Ramos (cell line): ENCODE results near the gene PUM1.

Source experiments
- in situ Hi-C: fragments of 300-500 bp; cut with MboI; formaldehyde crosslinking; loops from one replicate; pipeline ENCODE4 v1.14.3; 2022; ENCODE audit warnings: low sequenced_read_pairs; ENCODE audit not compliant: unreplicated experiment

Gene PUM1

DNA sequence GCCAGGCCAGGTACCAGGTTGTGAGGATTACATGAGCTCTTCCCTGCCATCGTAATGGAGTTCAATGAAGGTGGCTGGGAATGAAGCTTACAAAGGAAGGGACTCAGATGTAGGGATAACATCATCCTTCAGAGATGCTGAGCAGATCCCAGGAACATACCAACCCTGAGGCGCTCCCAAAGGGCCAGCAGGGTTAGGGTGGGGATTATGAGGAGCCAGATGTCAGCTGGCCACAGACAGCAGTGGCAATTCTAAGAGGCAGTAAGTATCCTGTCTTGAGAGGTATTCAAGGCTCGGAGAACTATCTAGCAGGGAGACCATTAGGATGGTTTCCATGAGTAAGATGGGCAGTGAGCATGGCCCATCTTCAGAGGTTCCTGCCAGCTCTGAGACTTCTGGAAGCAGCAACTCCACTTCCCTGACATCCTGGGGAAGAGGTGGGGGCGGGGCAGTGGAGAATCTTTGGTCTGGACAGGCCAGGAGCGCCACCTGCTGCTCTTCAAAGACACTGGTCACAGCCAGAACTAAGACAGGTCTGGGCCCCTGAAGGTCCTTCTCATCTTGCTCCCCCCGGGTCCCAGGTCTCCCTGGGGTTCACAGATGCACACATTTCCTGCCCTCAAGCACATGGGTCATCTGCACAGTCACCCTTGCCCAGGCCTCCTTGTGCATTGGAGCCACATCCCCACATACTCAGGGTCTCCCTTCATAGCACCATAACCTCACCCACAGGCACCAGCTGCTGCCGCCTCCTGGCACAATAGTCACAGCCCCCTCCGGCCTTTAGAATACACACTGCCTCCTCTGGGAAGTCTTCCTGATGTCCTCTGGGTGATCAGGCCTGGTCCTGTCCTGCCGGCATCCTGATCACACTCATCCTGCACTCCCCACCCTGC is 154.2 kb downstream of the PUM1 start:
- in situ Hi-C loops: loop anchor here (5.0 kb wide), 2 partner anchors 109 to 189 kb away; partner anchors contain the start of gene MATN1

DNA sequence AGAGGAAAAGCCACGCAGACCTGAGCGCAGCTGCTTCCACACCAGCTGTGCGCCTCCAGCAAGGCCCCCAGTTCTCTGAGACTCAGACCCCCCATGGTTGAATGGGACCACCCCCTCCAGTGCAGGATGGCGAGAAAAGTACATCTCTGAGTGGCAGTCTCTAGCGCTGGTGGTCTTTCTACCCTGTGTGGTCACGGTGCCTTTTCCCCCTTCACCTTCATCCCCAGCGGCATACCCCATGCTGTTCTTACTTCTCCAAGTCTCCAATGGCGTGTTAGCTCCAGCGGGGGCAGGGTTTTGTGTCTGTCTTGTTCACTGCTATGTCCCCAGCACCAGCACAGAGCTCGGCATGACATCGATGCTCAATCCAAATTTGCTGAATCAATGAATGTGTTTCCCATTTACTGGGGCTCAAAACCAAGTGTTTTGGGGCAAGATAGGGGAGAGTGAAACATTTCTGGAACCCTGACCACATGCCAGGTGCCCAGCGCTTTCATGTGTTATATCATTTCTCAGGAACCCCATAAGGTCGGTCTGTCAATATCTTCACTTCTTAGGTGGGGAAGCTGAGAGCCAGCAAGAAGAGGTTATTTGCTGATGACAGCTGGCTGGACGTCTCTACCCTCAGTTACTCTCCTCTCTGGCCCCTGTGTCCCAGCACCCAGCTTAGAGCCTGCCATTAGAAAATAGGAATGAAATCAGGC is 156.0 kb downstream of the PUM1 start:
- in situ Hi-C loops: loop anchor here (5.0 kb wide), 2 partner anchors 107 to 187 kb away; partner anchors contain the start of gene MATN1

DNA sequence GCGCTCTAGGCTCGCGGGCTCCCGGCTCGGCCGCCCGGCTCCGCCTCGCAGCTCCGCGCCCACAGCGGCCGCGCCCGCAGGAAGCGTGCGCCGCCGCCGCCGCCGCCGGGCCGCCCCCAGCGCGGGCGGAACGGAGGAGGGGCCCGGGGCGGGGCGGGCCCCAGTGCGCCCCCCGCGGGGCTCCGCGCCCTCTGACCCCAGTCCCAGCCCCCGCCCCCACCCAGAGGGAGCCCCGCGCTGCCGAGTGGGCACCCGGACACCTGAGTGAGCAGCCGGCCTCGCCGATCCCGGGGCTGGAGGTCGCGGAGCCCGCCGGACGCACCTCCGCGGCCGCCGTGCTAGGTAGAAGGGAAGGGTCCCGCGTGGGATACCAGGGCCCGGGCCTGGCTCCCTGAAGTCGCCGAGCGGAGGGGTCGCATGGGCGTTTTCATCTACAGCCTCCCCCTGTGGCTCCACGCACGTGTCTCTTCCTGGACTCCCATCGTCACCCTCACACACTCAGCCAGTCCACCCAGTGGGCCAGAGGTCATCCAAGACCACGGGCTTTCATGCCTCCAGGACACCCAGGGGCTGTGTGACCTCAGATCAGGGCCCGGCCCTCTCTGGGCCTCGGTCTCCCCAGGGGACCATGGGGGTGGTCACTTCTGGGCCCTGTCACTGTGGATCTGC is 156.7 kb downstream of the PUM1 start, which contains the start of gene SDC3:
Gene SDC3, minus strand, starts transcription at position 63 of the 669 bp plus-strand sequence. CDS start 172 bp downstream, outside the sequence.
- in situ Hi-C loops: no loop called here

DNA sequence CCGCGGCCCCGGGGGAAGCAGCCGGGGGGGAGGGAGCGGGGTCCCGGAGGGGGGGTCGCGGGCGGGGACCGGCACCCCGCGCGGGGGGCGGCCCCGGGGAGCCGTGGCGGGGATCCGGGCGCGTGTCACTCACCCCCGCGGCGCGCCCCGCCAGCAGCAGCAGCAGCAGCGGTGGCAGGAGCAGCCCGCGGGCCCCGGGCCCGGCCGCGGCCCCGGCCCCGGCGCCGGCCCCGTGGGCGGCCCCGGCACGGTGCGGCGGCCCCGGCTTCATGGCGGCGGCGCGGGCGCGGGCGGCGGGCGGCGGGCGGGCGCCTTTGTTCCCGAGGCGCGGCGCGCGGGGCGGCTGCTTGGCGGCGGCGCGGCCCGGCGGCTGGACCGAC is 157.2 kb downstream of the PUM1 start:
- in situ Hi-C loops: no loop called here

DNA sequence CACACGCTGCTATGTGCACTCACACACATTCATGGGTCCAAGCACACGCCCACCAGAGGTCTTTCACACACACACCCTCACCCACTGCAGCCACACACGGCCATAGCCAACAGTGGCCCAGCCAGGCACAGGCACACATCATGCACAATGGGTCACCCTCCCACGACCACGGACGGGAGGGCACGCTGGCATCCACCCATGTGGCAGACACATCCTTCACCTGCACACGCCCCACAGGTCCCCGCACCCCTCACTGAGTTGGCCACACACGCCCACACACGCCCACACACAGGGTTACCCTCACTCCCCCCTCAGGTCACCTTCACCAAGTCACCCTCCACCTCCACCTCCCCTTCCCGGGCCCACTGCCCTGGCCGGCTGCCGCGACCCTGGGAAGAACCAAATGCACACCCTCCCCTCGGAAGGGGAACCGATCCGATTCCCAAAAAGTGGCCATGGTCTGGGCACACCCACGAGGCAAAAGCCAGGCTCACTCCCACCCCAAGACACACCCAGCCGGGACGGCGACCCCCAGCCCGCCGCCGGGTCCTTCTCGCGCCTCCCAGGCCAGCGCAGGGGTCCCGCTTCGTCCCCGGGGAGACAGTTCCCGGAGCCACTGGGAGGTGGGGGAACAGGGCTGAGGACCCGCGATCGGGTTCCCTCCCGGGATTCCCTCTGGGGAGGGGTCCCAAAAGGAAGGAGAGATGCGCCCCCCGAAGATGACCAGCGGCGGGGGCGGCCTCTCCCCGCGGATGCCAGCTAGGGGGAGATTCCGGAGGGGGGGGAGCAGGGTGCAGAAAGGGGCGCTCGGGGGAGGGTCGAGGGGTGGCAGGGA is 157.8 kb downstream of the PUM1 start:
- in situ Hi-C loops: no loop called here

DNA sequence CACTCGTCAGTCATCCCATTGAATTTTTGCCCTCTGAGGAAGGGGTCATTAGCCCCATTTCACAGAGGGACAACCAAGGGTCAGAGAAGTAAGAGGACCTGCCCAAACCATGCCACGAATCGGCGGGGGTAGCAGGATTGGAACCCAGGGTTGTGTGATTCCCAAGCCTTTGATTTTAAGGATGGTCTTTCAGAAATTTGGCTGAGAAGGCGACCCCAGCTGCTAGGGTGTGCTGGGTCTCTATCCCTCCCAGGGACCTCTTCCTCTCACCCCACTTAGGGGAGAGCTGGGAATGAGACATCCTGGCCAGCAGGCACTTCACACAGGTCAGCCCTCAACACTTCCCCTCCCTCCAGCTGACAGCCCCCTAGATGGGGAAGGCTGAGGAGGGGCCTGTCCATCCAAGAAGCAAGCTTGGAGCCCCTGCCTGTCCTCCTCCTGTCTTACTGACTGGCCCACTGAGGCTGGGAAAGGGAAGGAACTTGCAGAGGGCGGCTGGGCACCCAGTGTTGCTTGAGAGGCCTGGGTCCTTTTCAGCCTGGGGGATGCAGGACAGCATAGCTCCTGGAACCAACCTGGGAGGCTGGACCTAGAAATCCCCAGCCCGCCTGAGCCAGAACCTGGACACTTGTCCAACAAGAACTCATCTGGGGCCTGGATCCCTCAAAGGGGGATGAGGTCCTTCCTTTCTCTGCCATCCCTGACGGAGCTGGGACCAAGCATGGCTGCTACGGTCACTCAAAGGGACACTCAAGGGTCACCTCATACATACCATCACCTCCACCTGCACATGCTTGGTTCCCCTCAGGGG is 158.7 kb downstream of the PUM1 start:
- in situ Hi-C loops: no loop called here

DNA sequence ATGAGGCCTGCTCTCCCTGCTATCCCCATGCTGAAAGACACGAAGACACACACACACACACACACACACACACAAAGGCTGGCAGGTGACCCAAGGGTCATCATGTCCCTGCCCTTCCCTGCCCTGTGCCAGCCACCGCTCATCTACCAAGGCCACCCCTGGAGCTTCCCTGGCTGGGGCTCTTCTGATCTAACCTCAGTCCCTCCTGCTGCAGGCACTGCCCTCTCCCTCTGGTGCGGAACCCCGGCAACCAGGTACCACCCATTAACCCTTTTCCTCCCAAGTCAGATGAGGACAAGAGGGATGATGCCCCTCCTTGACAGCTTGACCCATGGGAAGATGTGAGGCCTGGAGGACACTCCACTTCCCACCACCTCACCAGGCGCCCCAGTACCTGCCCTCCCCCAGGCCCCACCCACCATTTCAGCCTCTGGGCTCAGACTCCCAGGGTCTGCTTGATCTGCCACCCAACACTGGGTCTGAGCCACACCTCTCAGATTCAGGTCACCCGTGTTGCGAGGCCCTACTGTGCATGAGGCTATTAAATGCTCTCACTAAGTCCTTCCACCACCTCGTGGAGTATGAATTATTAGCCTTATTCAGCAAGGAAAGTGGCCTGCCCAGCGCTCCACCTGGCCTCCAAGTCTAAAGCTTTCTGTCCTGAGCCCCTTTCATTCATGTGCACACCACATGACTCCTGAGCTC is 159.4 kb downstream of the PUM1 start:
- in situ Hi-C loops: no loop called here

DNA sequence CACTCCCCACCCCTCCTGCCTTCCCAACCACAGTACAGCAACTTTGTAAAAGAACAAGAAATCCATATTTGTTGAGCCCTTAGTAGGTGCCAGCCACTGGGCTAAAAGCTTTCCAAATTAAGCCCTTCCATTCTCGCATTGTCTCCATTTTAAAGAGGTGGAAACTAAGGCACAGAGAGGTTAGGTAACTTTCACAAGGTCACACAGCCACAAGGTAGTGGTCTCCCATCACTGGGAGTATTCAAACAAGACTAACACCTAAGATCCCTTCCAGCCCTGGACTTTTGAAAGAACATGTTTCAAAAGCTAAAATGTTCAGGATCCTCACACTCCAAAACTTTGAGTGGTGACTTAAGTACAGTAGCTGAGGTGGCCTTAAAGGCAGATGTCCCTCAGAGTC is 160.1 kb downstream of the PUM1 start:
- in situ Hi-C loops: no loop called here

DNA sequence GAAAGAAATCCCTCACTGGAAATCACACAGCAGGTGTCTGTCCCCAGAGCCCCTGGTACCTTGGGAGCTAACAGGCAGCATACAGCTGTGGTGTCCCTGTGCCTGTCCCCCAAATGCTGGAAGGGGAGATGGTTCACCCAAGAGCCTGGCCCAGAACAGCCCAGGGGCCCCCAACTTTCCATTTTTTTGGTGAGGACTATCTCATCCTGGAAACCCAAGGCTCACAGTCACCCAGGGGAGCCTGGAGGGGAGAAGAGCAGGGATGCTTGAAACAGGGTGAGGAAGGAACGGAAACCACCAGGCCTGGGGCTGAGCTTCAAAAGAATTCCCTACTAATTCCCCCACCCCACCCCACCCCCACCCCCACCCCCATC is 160.6 kb downstream of the PUM1 start:
- in situ Hi-C loops: no loop called here

DNA sequence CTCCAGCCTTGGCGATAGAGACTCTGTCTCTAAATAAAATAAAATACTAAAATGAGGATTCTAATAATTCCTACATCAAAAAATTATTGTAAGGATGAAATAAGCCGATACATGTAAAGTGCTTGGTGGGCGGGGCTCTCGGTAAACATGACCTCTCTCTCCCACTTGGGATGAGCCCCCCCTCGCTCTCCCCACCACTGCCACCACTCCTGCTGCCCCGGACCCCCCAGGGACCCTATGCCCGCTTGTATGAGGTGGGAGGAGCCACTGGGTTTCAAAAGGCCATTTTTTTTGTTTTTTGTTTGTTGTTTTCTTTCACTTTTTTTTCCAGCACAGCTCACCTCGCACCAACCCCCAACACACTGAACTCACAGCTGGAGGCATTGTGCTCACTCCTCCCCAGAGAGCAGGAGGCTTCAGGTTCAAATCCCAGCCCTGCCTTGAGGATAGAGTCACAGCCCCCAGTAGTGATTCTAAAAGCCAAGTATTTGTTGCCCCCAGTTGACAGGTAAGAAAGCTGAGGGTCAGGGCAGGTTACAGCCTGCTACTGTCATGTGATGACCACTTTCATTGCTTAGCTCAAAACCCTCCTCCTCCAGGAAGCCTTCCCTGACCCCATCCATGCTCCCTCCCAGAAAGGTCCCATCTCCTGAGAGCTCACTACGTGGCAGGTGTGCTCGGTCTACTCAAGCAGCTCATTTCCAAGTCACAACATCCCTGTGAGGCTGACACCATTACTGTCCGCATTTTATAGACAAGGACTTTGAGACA is 161.1 kb downstream of the PUM1 start:
- in situ Hi-C loops: no loop called here

DNA sequence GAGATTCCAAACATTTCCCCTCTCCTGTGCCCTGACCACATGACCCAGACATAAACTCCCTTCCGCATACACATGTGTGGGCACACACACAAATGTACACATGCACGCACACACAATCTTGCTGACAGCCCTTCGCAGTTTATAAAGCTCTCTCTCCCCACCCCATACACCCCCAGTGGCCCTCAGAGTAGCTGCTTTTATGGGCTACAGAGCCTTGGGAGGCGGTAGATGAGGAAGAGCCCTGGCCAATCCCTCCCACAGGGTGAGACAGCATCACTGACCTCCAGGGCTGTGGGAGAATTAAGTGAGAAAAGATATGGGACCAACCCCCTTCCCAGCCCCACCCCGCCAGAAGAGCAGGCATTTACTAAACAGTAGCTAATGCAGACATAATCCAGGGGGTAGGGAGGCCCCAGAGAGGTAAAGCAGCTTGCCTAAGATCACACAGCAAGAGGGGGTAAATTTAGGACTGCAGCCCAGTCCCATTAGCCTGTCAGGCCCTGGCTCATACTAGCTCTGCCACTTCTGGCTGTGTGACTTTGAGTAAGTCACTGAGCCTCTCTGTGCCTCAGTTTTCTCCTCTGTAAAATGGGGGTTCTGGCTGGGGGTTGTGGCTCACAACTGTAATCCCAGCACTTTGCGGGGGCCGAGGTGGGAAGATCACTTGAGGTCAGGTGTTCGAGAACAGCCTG is 162.0 kb downstream of the PUM1 start:
- in situ Hi-C loops: no loop called here

DNA sequence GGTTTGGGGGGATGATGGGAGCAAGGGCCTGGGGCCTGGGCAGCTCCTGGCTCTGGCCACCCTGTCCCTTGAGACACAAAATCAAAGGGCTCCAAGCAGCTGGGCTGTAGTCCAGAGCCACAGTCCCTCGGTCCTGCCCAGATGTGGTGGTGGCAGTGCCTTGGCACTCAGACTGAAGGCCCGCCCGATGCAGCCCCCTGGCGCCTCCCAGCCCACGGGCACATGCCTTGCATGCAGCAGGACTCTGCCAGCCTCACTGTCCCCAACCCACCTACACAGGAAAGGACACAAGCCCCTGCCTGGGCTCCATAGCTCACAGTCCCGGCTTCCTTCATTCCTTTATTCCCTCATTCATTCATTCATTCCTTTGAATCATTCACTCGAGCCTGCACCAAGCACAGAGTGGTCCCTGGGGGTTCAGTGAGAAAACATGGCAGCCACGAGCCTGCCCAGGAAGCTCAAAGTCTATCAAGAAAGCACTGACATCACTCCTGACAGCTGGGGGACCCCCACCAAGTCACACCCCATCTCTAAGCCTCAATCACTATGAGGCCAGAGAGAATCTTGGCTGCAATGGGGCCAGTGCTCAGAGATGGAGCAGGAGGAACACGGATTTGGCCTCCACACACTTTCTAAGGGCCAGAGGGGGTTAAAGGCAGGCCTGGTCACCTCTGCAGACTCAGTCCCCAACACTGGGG is 162.8 kb downstream of the PUM1 start:
- in situ Hi-C loops: no loop called here

DNA sequence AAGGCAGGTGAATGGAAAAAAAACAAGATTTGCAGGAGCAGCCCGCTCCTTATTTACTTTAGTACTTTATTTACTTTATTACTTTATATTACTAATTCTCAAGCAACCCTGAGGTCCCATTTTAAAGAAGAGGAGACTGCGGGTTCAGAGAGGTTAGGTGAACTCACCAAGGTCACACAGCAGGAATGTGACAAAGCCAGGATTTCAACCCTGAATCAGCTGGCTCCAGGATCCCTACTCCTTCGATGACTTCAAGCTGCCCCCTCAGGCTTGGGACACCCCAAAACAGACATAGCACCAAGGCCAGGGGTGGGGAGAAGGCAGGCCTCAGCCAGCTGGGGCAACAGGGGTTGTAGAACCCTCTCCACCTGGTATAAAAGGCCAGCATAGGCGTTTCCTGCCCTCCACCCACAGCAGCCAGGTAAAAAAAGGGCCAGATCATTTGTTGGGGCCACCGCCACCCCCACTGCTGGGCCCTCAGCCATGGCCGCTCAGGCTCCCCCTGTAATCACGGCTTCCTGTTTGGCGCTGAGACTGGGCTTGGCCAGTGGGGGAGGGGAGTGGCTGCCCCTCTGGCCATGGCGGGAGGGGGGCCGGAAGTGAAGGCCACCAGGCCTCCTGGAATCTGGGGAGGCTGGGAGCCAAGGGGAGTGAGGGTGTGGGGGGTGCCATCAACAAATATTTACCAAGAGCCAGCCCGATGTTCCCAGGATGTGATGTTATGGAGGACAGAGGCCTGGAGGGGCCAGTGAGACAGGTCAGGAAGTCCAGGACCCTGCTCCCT is 163.5 kb downstream of the PUM1 start:
- in situ Hi-C loops: no loop called here

DNA sequence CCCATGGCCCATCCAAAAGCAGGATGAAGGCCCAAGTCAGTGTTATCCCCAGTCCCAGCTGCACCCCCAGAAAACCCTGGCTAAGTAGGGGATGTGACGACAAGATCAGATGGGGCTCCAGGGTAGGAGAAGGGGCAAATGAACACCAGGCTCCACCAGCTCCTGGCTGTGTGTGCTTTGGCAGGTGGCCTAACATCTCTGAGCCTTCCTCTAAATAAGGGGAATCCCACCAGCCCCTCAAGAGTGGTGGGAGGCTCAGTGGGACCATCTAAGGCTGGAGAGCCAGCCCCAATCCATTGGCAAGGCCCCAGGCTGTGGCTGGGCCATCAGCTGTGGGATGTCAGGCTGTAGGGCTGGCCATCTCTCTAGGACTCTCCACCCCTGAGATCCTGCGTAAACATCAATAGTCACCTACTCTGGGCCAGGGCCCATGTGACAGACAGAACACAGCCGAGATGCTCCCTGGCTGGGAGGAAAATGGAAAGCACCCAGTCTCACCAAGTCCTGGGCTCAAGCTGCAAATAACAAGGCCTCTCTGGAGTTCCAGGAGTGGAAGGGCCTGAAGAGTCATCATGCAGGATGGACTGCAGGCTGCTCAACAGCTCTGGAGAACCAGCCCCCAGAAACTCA is 164.5 kb downstream of the PUM1 start:
- in situ Hi-C loops: no loop called here

DNA sequence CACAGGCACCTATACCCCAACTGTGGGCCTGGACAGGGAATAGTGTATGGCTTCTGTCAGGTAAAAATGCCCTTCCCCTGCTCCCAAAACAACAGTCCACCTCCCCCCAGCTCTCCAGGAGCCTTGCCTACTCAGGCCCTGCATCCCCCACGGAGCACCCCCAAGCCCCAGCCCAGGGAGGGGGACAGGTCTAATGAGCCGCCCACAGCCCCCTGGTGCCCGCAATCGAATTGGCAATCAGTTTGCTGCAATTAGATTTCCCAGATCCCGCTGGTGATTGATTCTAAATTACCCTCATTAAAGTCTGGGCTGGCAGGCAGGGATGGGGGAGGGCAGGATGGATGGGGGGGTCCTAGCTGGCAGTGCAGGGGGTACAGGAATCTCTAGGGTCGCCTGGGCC is 165.0 kb downstream of the PUM1 start:
- in situ Hi-C loops: no loop called here
